ENCODE results near the gene RBM3. TPM values are rescaled to one million over a fixed set of nuclear protein-coding genes. Genes with fewer than 3 reads are reported as not detected.

The RBM3 gene
- total RNA-seq, 1 experiment from 2014 or later: 135 TPM

DNA sequence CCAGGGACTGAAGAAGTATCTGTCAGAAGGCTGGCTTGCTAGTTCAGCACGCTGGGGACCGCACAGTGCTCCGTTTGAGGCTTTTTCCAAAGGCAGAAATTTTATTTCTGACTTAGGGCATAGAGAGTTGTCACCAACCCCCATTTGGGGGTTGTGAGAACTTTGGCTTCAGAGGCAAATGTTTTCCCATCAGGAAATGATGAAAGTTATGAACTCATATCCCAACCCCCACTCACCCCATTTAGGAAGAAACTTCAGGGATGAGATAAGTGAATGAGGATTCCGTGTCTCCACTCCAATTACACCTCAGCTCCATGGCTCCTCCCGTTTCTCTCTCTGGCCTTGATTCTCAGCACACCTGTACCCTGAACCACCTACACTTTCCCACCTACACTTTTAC, 18.7 kb downstream of the RBM3 start:
- Histone ChIP-seq H3K9me3 (replicated peaks) (no peaks in the 10 kb centered on the region), H3K36me3 (no peaks in the 10 kb centered on the region), H3K27me3 (no peaks in the 10 kb centered on the region), H3K4me3 (no peak overlapping the region), H3K27ac (no peak overlapping the region), H3K4me1 (no peaks in the 10 kb centered on the region)
- DNase-seq: no peak

GRCh38 chrX:48595929-48596328, 21.6 kb downstream of the RBM3 start:
- no peaks in the 10 kb centered on the region for H3K27me3 ChIP-seq
- DNase-seq: no peak
- no peak overlapping the region for H3K4me3 ChIP-seq
- no peaks in the 10 kb centered on the region for H3K4me1 ChIP-seq
- H3K27ac ChIP-seq: no peak overlapping the region
- H3K9me3 ChIP-seq (replicated peaks): no peaks in the 10 kb centered on the region
- no peaks in the 10 kb centered on the region for H3K36me3 ChIP-seq

GRCh38 chrX:48597353-48598264, 23.3 kb downstream of the RBM3 start, which contains the start of gene WDR13:
WDR13 (plus strand) TSS chrX:48597492; CDS start chrX:48597997, 505 bp downstream.
- no peaks in the 10 kb centered on the region for H3K4me1 ChIP-seq
- no peaks in the 10 kb centered on the region for H3K9me3 ChIP-seq (replicated peaks)
- H3K27ac ChIP-seq: peak within 1 kb of the TSS; percentile 91
- peak within 1 kb of the TSS; percentile 81 for H3K4me3 ChIP-seq
- peak; percentile 89 for DNase-seq
- H3K36me3 ChIP-seq: no peaks in the 10 kb centered on the region
- no peaks in the 10 kb centered on the region for H3K27me3 ChIP-seq

DNA sequence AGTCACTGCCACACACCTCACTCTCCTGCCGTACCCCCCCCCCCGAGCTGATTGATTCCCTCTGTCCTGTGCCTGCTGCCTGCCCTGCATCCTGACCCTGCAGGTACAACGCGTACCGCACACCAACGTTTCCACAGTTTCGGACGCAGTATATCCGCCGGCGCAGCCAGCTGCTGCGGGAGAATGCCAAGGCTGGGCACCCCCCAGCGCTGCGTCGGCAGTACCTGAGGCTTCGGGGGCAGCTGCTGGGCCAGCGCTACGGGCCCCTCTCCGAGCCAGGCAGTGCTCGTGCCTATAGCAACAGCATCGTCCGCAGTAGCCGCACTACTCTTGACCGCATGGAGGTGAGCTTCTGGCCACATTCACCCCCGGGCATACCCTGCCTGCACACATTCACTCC, 24.3 kb downstream of the RBM3 start:
- H3K4me1 ChIP-seq: no peaks in the 10 kb centered on the region
- H3K27ac ChIP-seq: no peak overlapping the region

DNA sequence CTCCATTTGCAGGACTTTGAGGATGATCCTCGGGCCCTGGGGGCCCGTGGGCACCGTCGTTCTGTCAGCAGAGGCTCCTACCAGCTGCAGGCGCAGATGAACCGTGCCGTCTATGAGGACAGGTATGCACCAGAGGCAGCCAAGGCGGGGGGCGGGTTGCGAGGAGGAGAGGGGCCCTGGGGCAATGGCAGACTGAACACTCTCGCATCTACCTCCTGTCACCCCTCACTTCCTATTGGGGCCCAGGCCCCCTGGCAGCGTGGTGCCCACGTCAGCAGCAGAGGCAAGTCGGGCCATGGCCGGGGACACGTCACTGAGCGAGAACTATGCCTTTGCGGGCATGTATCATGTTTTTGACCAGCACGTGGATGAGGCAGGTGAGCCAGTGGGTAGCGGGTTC, 25.1 kb downstream of the RBM3 start:
- Histone ChIP-seq H3K4me1 (no peaks in the 10 kb centered on the region), H3K27me3 (no peaks in the 10 kb centered on the region), H3K4me3 (no peak overlapping the region), H3K27ac (no peak overlapping the region), H3K36me3 (no peaks in the 10 kb centered on the region), H3K9me3 (replicated peaks) (no peaks in the 10 kb centered on the region)
- no peak for DNase-seq

More for the DNA sequence above, 24.3 kb downstream of the RBM3 start:
- H3K27me3 ChIP-seq: no peaks in the 10 kb centered on the region
- no peaks in the 10 kb centered on the region for H3K36me3 ChIP-seq
- DNase-seq: no peak
- no peaks in the 10 kb centered on the region for H3K9me3 ChIP-seq (replicated peaks)
- peak overlapping the region; percentile 81 for H3K4me3 ChIP-seq

DNA sequence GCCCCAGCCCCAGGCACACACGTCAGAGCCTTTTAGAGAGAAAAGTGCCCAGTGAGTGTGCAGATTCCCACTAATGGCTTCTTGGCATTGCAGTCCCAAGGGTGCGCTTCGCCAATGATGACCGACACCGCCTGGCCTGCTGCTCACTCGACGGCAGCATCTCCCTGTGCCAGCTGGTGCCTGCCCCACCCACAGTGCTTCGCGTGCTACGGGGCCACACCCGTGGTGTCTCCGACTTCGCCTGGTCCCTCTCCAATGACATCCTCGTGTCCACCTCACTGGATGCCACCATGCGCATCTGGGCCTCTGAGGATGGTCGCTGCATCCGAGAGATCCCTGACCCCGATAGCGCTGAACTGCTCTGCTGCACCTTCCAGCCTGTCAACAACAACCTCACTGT, 25.9 kb downstream of the RBM3 start:
- Histone ChIP-seq H3K27ac (no peak overlapping the region), H3K36me3 (no peaks in the 10 kb centered on the region), H3K4me1 (no peaks in the 10 kb centered on the region), H3K27me3 (no peaks in the 10 kb centered on the region), H3K9me3 (replicated peaks) (no peaks in the 10 kb centered on the region), H3K4me3 (no peak overlapping the region)
- DNase-seq: no peak

DNA sequence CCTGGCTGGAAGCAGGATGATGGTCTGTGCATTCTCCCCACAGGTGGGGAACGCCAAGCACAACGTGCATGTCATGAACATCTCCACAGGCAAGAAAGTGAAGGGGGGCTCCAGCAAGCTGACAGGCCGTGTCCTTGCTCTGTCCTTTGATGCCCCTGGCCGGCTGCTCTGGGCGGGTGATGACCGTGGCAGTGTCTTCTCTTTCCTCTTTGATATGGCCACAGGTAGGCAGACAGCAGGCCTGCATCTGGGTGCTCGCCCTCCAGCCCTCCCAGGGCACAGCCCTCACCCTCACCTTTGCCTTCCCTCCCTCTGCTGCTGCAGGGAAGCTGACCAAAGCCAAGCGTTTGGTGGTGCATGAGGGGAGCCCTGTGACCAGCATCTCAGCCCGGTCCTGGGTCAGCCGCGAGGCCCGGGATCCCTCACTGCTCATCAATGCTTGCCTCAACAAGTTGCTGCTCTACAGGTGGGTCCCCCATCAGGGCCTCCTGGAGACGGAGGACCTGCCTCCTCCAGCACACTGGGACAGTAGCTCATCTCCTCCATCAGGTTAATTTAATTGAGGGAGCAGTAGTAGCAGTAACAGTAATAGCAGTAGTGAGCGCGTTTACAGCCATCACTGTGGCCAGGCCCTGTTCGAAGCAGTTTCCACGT, 27.6 kb downstream of the RBM3 start:
- Histone ChIP-seq H3K4me3 (no peak overlapping the region), H3K4me1 (no peaks in the 10 kb centered on the region), H3K9me3 (replicated peaks) (no peaks in the 10 kb centered on the region), H3K36me3 (no peaks in the 10 kb centered on the region), H3K27ac (no peak overlapping the region), H3K27me3 (no peaks in the 10 kb centered on the region)
- DNase-seq: no peak

- Histone ChIP-seq H3K27me3 (no peaks in the 10 kb centered on the region), H3K9me3 (replicated peaks) (no peaks in the 10 kb centered on the region), H3K4me1 (no peaks in the 10 kb centered on the region), H3K36me3 (no peaks in the 10 kb centered on the region), H3K27ac (no peak overlapping the region), H3K4me3 (no peak overlapping the region)
- DNase-seq: no peak
Measured at GRCh38 chrX:48604701-48605100, 30.4 kb downstream of the RBM3 start.

DNA sequence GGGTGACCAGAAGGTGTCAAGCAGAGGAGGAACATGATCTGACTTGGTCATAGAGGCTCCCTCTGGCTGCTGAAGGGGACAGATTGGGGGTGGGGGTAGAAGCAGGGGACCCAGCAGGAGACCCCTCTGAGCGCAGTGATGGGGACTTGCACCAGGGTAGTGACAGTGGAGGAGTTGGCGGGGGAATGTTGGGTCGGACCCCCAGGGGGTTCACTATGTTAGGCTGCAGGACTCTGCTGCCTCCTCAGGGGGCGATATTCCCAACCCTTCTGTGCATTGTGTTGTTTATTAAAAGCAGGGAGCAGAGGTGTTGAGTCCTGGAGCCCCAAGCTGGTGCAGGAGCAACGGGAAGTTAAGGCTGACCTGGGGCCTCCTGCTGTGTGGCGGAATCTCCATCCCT, 31.8 kb downstream of the RBM3 start:
- H3K9me3 ChIP-seq (replicated peaks): no peaks in the 10 kb centered on the region
- no peak overlapping the region for H3K27ac ChIP-seq
- no peaks in the 10 kb centered on the region for H3K4me1 ChIP-seq
- H3K4me3 ChIP-seq: no peak overlapping the region
- no peak for DNase-seq
- no peaks in the 10 kb centered on the region for H3K36me3 ChIP-seq
- H3K27me3 ChIP-seq: no peaks in the 10 kb centered on the region

DNA sequence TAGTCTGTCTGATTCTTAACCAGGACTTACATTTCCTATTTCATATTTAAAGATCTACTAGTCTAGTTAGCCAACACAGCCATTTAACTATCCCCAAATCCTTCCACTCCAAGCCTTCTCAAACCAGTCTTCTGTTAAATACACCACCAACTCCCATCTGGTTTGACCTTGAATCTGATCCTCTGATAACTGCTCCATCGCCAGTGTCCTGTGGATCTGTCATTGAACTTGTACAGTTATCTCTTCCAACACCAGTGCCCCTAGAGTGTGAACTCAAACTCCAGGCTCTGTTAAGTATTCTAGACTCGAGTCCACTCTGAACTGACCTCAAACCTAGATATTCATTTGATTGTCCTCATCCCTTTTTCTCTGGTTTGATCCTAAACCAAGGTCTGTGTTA, 37.4 kb downstream of the RBM3 start:
- H3K27me3 ChIP-seq: no peaks in the 10 kb centered on the region
- H3K9me3 ChIP-seq (replicated peaks): no peaks in the 10 kb centered on the region
- DNase-seq: no peak
- H3K36me3 ChIP-seq: no peaks in the 10 kb centered on the region
- no peaks in the 10 kb centered on the region for H3K4me1 ChIP-seq
- H3K27ac ChIP-seq: no peak overlapping the region
- no peak overlapping the region for H3K4me3 ChIP-seq

- Histone ChIP-seq H3K9me3 (replicated peaks) (no peaks in the 10 kb centered on the region), H3K27me3 (no peaks in the 10 kb centered on the region), H3K36me3 (no peaks in the 10 kb centered on the region), H3K27ac (no peak overlapping the region), H3K4me1 (no peaks in the 10 kb centered on the region), H3K4me3 (no peak overlapping the region)
- DNase-seq: no peak
Measured at GRCh38 chrX:48613502-48614160, 39.3 kb downstream of the RBM3 start.

GRCh38 chrX:48616576-48616975, 42.3 kb downstream of the RBM3 start:
- no peak for DNase-seq
- H3K9me3 ChIP-seq (replicated peaks): no peaks in the 10 kb centered on the region
- H3K27ac ChIP-seq: no peak overlapping the region
- no peaks in the 10 kb centered on the region for H3K36me3 ChIP-seq
- no peaks in the 10 kb centered on the region for H3K4me1 ChIP-seq
- no peaks in the 10 kb centered on the region for H3K27me3 ChIP-seq
- no peak overlapping the region for H3K4me3 ChIP-seq

DNA sequence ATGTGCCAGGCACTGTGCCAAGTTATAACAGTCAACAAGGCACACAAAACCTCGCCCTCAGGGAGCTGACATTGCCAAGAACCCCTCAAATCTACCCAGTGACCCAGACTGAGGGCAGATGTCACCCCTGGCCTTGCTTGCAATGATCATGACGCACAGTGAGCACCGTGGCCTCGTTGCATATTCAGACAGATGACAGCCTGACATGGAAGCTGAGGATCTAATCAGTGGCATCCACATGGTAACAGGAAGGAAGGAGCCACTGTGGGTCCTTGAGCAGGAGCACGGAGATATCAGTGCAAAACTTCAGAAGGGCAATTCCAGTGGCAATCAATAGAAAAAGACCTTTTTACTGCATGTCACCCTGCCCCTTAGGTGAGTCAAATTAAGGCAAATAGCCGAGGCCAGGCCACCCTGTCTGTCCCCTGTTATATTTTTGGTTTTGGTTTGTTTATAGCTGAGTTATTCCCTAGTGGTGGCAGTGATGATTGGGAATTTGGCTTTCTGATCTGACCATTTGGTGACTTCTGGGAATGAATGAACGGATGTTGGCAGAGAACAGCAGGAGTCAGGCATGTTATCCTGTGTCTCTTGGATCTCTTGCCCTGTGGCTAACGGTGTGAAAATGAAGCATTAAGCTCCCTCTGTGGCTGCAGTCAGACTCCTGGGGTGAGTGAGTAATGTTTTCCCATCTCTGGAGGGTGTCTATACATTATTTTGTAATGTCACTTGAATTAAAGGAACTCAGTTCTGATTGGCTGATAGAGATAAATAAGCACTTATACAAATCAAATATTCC, 43.5 kb downstream of the RBM3 start:
- no peak overlapping the region for H3K4me3 ChIP-seq
- H3K36me3 ChIP-seq: no peaks in the 10 kb centered on the region
- H3K9me3 ChIP-seq (replicated peaks): no peaks in the 10 kb centered on the region
- no peak for DNase-seq
- no peaks in the 10 kb centered on the region for H3K4me1 ChIP-seq
- no peaks in the 10 kb centered on the region for H3K27me3 ChIP-seq
- H3K27ac ChIP-seq: no peak overlapping the region

- Histone ChIP-seq H3K9me3 (replicated peaks) (no peaks in the 10 kb centered on the region), H3K27ac (no peak overlapping the region), H3K36me3 (no peaks in the 10 kb centered on the region), H3K4me1 (no peaks in the 10 kb centered on the region), H3K4me3 (no peak overlapping the region), H3K27me3 (no peaks in the 10 kb centered on the region)
- DNase-seq: no peak
Measured at GRCh38 chrX:48626401-48627298, 52.4 kb downstream of the RBM3 start.

All from SJCRH30 (cell line).